ENCODE results near the gene SCG2. TPM values are rescaled to one million over a fixed set of nuclear protein-coding genes. Genes with fewer than 3 reads are reported as not detected.

Gene SCG2
- total RNA-seq, 1 experiment from 2014 or later, result 19.8 TPM

DNA sequence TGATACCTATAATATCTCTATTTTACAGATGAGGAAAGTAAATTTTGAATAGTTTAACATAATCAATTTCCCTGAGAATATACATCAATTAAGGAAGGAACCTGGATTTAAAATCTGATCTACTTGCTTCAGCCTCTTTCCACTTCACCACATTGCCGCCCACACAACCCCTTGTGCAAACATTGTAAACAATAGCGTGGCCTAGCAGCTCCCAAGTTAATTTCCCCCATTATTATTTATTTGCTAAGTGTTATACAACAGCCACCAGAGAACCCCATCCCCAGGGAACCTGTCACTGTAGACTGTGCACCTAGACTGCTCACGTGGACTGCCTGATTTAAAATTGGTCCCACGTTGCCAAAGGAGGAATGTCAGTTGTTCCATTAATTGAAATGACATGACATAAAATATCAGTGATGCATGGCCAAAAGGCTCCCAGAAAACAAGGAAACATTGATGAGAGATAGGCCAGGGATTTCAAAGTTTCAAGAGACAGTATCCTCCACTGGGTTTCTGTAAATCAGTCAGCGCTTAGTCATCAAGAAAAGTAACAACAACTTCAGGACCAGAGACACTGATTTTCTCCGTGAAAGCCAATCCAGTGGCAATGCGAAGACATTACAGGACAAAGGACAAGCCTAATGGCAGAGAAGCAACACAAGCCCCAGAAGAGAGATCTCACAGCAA lies 41.3 kb downstream of the SCG2 start (continued):
- TF ChIP-seq, protein P1, sequence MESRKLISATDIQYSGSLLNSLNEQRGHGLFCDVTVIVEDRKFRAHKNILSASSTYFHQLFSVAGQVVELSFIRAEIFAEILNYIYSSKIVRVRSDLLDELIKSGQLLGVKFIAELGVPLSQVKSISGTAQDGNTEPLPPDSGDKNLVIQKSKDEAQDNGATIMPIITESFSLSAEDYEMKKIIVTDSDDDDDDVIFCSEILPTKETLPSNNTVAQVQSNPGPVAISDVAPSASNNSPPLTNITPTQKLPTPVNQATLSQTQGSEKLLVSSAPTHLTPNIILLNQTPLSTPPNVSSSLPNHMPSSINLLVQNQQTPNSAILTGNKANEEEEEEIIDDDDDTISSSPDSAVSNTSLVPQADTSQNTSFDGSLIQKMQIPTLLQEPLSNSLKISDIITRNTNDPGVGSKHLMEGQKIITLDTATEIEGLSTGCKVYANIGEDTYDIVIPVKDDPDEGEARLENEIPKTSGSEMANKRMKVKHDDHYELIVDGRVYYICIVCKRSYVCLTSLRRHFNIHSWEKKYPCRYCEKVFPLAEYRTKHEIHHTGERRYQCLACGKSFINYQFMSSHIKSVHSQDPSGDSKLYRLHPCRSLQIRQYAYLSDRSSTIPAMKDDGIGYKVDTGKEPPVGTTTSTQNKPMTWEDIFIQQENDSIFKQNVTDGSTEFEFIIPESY (IDR thresholded peaks at IDR 0.05; ENCODE audit: extremely low read depth, insufficient replicate concordance, low read length), result no peak
- TF ChIP-seq, protein P2, sequence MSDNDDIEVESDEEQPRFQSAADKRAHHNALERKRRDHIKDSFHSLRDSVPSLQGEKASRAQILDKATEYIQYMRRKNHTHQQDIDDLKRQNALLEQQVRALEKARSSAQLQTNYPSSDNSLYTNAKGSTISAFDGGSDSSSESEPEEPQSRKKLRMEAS (IDR thresholded peaks at IDR 0.05), result peak; percentile 89
- TF ChIP-seq SRF (IDR thresholded peaks at IDR 0.05; ENCODE audit: low read depth) (peak; percentile 65; the same call in 1 of the 2 replicates), FOSL1 (IDR thresholded peaks at IDR 0.05; ENCODE audit: low read depth) (peak; percentile 88), EZH2 (IDR thresholded peaks at IDR 0.05) (no peak), SIN3A (IDR thresholded peaks at IDR 0.05; ENCODE audit: low read depth) (peak; percentile 93), POLR2A (IDR thresholded peaks at IDR 0.05; ENCODE audit: borderline replicate concordance, extremely low read depth, insufficient read depth, insufficient read length) (no peak), JUND (IDR thresholded peaks at IDR 0.05) (peak; percentile 85), RAD21 (IDR thresholded peaks at IDR 0.05; ENCODE audit: low read depth) (peak; percentile 43), EZH2phosphoT487 (IDR thresholded peaks at IDR 0.05; ENCODE audit: borderline replicate concordance) (no peak)

DNA sequence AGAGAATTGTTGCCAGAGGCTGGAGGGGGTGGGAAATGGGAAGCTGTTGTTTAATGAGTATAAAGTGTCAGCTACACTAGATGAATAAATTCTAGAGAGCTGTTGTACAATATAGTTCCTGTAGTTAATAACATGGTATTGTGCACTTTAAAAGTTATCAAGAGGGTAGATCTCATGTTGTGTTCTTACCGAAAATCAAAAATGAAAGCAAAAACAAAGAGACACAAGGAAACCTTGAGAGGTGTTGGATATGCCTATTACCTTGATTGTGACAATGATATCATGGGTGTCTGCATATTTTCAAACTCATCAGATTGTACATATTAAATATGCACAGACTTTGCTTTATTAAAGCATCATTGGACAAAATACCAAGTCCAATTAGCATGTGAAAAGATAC lies 43.2 kb downstream of the SCG2 start:
- Histone ChIP-seq H3K27ac (ENCODE audit: low read depth, low read length) (peak overlapping the region; percentile 98), H3K9me3 (ENCODE audit: control insufficient read depth in 1 of 2, insufficient read depth in 1 of 2, low read depth in 1 of 2, low read length in 2 of 2) (no peaks in the 10 kb centered on the region), H3K9me2 (ENCODE audit: insufficient read depth) (no peaks in the 10 kb centered on the region), H3K4me2 (ENCODE audit: low read length) (peak overlapping the region; percentile 86), H3K4me3 (replicated peaks in 1 of 2; ENCODE audit: low read depth in 1 of 2, low read length in 2 of 2) (peak overlapping the region in 1 of 2 experiments; percentile 18; a peak in 1 of 4 replicates), H3K9ac (ENCODE audit: low read length) (peak overlapping the region; percentile 86), H4K20me1 (ENCODE audit: insufficient read depth) (no peaks in the 10 kb centered on the region), H2AFZ (ENCODE audit: low read depth, low read length, poor library complexity, severe bottlenecking) (no peak overlapping the region), H3K79me2 (ENCODE audit: insufficient read depth, low read length) (peaks cover 39% of the 10 kb centered on the region), H3K27me3 (ENCODE audit: insufficient read depth, low read length) (no peaks in the 10 kb centered on the region), H3K4me1 (ENCODE audit: control insufficient read depth in 1 of 2, insufficient read depth in 2 of 2, low read length in 2 of 2) (peaks cover 92 to 100% of the 10 kb centered on the region in 2 experiments), H3K36me3 (ENCODE audit: control insufficient read depth in 1 of 2, insufficient read depth in 2 of 2, low read length in 2 of 2) (peaks cover 0 to 9% of the 10 kb centered on the region in 2 experiments; a peak in 1 of 4 replicates)
- BruUV-seq (replicated peaks), result no TSS peak
- CTCF ChIA-PET, result interaction anchor here (1.0 kb wide), 1 partner anchor 281 kb away, joined by 4 read pairs; no protein-coding TSS in a partner anchor
- DNase-seq (ENCODE audit: low read depth, low spot score) (no peak), ATAC-seq (no peak)
- POLR2A ChIA-PET, result interaction anchor here (1.6 to 2.3 kb wide), 2 partner anchors 9 to 22 kb away, joined by 4 to 12 read pairs; no protein-coding TSS in a partner anchor
- TF ChIP-seq CBX3 (IDR thresholded peaks at IDR 0.05; ENCODE audit: low read depth), result no peak
- no peak for TF ChIP-seq ZNF274 (IDR thresholded peaks at IDR 0.05; ENCODE audit: low read depth, low read length)
- TF ChIP-seq ELF1 (IDR thresholded peaks at IDR 0.05; ENCODE audit: borderline replicate concordance, low read depth), result no peak
- TF ChIP-seq, protein P3, sequence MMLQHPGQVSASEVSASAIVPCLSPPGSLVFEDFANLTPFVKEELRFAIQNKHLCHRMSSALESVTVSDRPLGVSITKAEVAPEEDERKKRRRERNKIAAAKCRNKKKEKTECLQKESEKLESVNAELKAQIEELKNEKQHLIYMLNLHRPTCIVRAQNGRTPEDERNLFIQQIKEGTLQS (IDR thresholded peaks at IDR 0.05), result no peak
- TF ChIP-seq, protein P4, sequence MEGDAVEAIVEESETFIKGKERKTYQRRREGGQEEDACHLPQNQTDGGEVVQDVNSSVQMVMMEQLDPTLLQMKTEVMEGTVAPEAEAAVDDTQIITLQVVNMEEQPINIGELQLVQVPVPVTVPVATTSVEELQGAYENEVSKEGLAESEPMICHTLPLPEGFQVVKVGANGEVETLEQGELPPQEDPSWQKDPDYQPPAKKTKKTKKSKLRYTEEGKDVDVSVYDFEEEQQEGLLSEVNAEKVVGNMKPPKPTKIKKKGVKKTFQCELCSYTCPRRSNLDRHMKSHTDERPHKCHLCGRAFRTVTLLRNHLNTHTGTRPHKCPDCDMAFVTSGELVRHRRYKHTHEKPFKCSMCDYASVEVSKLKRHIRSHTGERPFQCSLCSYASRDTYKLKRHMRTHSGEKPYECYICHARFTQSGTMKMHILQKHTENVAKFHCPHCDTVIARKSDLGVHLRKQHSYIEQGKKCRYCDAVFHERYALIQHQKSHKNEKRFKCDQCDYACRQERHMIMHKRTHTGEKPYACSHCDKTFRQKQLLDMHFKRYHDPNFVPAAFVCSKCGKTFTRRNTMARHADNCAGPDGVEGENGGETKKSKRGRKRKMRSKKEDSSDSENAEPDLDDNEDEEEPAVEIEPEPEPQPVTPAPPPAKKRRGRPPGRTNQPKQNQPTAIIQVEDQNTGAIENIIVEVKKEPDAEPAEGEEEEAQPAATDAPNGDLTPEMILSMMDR (IDR thresholded peaks at IDR 0.05 in 2 of 3, conservative IDR thresholded peaks at IDR 0.05 in 1 of 3; ENCODE audit: borderline replicate concordance in 1 of 3, insufficient read depth in 1 of 3, low read depth in 2 of 3, low read length in 2 of 3), result no peak
- TF ChIP-seq POLR2A (IDR thresholded peaks at IDR 0.05; ENCODE audit: borderline replicate concordance, extremely low read depth, insufficient read depth, insufficient read length), result no peak
- TF ChIP-seq, protein P5, sequence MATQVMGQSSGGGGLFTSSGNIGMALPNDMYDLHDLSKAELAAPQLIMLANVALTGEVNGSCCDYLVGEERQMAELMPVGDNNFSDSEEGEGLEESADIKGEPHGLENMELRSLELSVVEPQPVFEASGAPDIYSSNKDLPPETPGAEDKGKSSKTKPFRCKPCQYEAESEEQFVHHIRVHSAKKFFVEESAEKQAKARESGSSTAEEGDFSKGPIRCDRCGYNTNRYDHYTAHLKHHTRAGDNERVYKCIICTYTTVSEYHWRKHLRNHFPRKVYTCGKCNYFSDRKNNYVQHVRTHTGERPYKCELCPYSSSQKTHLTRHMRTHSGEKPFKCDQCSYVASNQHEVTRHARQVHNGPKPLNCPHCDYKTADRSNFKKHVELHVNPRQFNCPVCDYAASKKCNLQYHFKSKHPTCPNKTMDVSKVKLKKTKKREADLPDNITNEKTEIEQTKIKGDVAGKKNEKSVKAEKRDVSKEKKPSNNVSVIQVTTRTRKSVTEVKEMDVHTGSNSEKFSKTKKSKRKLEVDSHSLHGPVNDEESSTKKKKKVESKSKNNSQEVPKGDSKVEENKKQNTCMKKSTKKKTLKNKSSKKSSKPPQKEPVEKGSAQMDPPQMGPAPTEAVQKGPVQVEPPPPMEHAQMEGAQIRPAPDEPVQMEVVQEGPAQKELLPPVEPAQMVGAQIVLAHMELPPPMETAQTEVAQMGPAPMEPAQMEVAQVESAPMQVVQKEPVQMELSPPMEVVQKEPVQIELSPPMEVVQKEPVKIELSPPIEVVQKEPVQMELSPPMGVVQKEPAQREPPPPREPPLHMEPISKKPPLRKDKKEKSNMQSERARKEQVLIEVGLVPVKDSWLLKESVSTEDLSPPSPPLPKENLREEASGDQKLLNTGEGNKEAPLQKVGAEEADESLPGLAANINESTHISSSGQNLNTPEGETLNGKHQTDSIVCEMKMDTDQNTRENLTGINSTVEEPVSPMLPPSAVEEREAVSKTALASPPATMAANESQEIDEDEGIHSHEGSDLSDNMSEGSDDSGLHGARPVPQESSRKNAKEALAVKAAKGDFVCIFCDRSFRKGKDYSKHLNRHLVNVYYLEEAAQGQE (IDR thresholded peaks at IDR 0.05; ENCODE audit: low read depth), result no peak
- TF ChIP-seq SP1 (IDR thresholded peaks at IDR 0.05; ENCODE audit: low read depth), result peak; percentile 15; the same call in 1 of the 2 replicates
- RAD21 ChIA-PET (ENCODE audit: low non-redundant PET in 1 of 2, low total read pairs in 2 of 2, uncharacterized antibody in 2 of 2, unreplicated experiment in 2 of 2), result interaction anchor here in 1 of 2 experiments (1.2 kb wide), 1 partner anchor 9 kb away, joined by 3 read pairs; no protein-coding TSS in a partner anchor
- intact Hi-C loops (cut with micrococcal nuclease), result no loop called here
